Measurements from ENCODE around the gene RARRES1. TPM values are rescaled to one million over a fixed set of nuclear protein-coding genes. Genes with fewer than 3 reads are reported as not detected.

The RARRES1 gene
- total and polyA plus RNA-seq, 2 experiments from 2014 or later: 0.10 to 0.82 TPM

GRCh38 chr3:158651192-158651591 is 81.1 kb downstream of the RARRES1 start:
- H3K4me1 Mint-ChIP-seq: no peaks in the 10 kb centered on the region; the same call in 2 of the 3 replicates
- no peak overlapping the region for H3K27ac ChIP-seq (ENCODE audit: low read depth)
- H3K79me2 ChIP-seq (replicated peaks; ENCODE audit: insufficient read depth): peaks cover 20% of the 10 kb centered on the region
- ATAC-seq (no peak), DNase-seq (ENCODE audit: low spot score) (no peak)
- H3K27me3 Mint-ChIP-seq (ENCODE audit: insufficient read depth, low read depth, poor library complexity): no peaks in the 10 kb centered on the region
- TF ChIP-seq JUNB (IDR thresholded peaks at IDR 0.05; ENCODE audit: unreplicated experiment) (no peak), EZH2phosphoT487 (IDR thresholded peaks at IDR 0.05; ENCODE audit: unreplicated experiment) (no peak)
- TF ChIP-seq, protein P1, sequence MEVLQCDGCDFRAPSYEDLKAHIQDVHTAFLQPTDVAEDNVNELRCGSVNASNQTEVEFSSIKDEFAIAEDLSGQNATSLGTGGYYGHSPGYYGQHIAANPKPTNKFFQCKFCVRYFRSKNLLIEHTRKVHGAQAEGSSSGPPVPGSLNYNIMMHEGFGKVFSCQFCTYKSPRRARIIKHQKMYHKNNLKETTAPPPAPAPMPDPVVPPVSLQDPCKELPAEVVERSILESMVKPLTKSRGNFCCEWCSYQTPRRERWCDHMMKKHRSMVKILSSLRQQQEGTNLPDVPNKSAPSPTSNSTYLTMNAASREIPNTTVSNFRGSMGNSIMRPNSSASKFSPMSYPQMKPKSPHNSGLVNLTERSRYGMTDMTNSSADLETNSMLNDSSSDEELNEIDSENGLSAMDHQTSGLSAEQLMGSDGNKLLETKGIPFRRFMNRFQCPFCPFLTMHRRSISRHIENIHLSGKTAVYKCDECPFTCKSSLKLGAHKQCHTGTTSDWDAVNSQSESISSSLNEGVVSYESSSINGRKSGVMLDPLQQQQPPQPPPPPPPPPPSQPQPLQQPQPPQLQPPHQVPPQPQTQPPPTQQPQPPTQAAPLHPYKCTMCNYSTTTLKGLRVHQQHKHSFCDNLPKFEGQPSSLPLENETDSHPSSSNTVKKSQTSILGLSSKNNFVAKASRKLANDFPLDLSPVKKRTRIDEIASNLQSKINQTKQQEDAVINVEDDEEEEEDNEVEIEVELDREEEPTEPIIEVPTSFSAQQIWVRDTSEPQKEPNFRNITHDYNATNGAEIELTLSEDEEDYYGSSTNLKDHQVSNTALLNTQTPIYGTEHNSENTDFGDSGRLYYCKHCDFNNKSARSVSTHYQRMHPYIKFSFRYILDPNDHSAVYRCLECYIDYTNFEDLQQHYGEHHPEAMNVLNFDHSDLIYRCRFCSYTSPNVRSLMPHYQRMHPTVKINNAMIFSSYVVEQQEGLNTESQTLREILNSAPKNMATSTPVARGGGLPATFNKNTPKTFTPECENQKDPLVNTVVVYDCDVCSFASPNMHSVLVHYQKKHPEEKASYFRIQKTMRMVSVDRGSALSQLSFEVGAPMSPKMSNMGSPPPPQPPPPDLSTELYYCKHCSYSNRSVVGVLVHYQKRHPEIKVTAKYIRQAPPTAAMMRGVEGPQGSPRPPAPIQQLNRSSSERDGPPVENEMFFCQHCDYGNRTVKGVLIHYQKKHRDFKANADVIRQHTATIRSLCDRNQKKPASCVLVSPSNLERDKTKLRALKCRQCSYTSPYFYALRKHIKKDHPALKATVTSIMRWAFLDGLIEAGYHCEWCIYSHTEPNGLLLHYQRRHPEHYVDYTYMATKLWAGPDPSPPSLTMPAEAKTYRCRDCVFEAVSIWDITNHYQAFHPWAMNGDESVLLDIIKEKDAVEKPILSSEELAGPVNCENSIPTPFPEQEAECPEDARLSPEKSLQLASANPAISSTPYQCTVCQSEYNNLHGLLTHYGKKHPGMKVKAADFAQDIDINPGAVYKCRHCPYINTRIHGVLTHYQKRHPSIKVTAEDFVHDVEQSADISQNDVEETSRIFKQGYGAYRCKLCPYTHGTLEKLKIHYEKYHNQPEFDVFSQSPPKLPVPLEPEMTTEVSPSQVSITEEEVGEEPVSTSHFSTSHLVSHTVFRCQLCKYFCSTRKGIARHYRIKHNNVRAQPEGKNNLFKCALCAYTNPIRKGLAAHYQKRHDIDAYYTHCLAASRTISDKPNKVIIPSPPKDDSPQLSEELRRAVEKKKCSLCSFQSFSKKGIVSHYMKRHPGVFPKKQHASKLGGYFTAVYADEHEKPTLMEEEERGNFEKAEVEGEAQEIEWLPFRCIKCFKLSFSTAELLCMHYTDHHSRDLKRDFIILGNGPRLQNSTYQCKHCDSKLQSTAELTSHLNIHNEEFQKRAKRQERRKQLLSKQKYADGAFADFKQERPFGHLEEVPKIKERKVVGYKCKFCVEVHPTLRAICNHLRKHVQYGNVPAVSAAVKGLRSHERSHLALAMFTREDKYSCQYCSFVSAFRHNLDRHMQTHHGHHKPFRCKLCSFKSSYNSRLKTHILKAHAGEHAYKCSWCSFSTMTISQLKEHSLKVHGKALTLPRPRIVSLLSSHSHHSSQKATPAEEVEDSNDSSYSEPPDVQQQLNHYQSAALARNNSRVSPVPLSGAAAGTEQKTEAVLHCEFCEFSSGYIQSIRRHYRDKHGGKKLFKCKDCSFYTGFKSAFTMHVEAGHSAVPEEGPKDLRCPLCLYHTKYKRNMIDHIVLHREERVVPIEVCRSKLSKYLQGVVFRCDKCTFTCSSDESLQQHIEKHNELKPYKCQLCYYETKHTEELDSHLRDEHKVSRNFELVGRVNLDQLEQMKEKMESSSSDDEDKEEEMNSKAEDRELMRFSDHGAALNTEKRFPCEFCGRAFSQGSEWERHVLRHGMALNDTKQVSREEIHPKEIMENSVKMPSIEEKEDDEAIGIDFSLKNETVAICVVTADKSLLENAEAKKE (CRISPR knock-in tag; IDR thresholded peaks at IDR 0.05): no peak
- H2AFZ ChIP-seq: no peak overlapping the region
- H3K9me2 ChIP-seq (ENCODE audit: insufficient read depth): no peaks in the 10 kb centered on the region
- H3K4me3 ChIP-seq: no peak overlapping the region
- H3F3A ChIP-seq (replicated peaks; ENCODE audit: low read depth): no peaks in the 10 kb centered on the region
- H3K27ac Mint-ChIP-seq: no peak overlapping the region
- peaks cover 50% of the 10 kb centered on the region for H3K36me3 Mint-ChIP-seq (ENCODE audit: low read depth)
- peaks cover 3% of the 10 kb centered on the region; the same call in 1 of the 2 replicates for H4K20me1 ChIP-seq (replicated peaks; ENCODE audit: insufficient read depth)
- peaks cover 51% of the 10 kb centered on the region for H3K36me3 ChIP-seq (ENCODE audit: insufficient read depth)
- no peaks in the 10 kb centered on the region for H3K4me1 ChIP-seq (ENCODE audit: insufficient read depth)
- H3K9me3 Mint-ChIP-seq: no peaks in the 10 kb centered on the region
- H3K4me3 Mint-ChIP-seq: no peak overlapping the region
- H3K27me3 ChIP-seq (ENCODE audit: insufficient read depth): no peaks in the 10 kb centered on the region
- H3K4me2 ChIP-seq: no peak overlapping the region

GRCh38 chr3:158649791-158650190 is 82.5 kb downstream of the RARRES1 start:
- no peak overlapping the region for H3K27ac ChIP-seq (ENCODE audit: low read depth)
- no peaks in the 10 kb centered on the region for H3K9me2 ChIP-seq (ENCODE audit: insufficient read depth)
- no peaks in the 10 kb centered on the region for H3F3A ChIP-seq (replicated peaks; ENCODE audit: low read depth)
- peaks cover 44% of the 10 kb centered on the region for H3K36me3 ChIP-seq (ENCODE audit: insufficient read depth)
- Mint-ChIP-seq H3K36me3 (ENCODE audit: low read depth) (peaks cover 45% of the 10 kb centered on the region), H3K27me3 (ENCODE audit: insufficient read depth, low read depth, poor library complexity) (no peaks in the 10 kb centered on the region), H3K4me3 (no peak overlapping the region), H3K4me1 (peaks cover 3% of the 10 kb centered on the region; the same call in 2 of the 3 replicates), H3K9me3 (no peaks in the 10 kb centered on the region), H3K27ac (no peak overlapping the region)
- DNase-seq (ENCODE audit: low spot score): no peak
- 0 out of 2 replicates have a peak, but pooled peaks cover 3% of the 10 kb centered on the region for H4K20me1 ChIP-seq (replicated peaks; ENCODE audit: insufficient read depth)
- no peak overlapping the region for H2AFZ ChIP-seq
- H3K4me3 ChIP-seq: no peak overlapping the region
- H3K4me1 ChIP-seq (ENCODE audit: insufficient read depth): peaks cover 4% of the 10 kb centered on the region; the same call in 1 of the 2 replicates
- peaks cover 34% of the 10 kb centered on the region for H3K79me2 ChIP-seq (replicated peaks; ENCODE audit: insufficient read depth)
- ATAC-seq: no peak
- no peak overlapping the region for H3K4me2 ChIP-seq
- no peaks in the 10 kb centered on the region for H3K27me3 ChIP-seq (ENCODE audit: insufficient read depth)
- TF ChIP-seq, protein P1 (CRISPR knock-in tag; IDR thresholded peaks at IDR 0.05): no peak
- no peak for TF ChIP-seq STAT1 (IDR thresholded peaks at IDR 0.05; ENCODE audit: unreplicated experiment)
- no peak for TF ChIP-seq ZNF114 (CRISPR knock-in tag; IDR thresholded peaks at IDR 0.05)
- TF ChIP-seq CREB1 (CRISPR knock-in tag; IDR thresholded peaks at IDR 0.05; ENCODE audit: low read depth): no peak
- no peak for TF ChIP-seq ZNF331 (CRISPR knock-in tag; IDR thresholded peaks at IDR 0.05; ENCODE audit: low read depth)

Data from GM23338 (cell line).